H4 (cell line): Measurements from ENCODE around the gene SOHLH1. TPM values are rescaled to one million over a fixed set of nuclear protein-coding genes. Genes with fewer than 3 reads are reported as not detected.
A peak's percentile ranks its signal among the peaks of the same experiment; 100 is the strongest.
"Not testable (repeated sequence)": the region's sequence is repeated elsewhere in the genome, so short reads cannot be mapped to it uniquely, and the experiment has no call there.

Source experiments
- DNase-seq: peaks from one replicate; pipeline ENCODE4 v3.0.0-alpha.2; 2015; ENCODE audit warnings: low spot score
- total RNA-seq: library from RNA; depleted of rRNA; stranded (reverse); fragments of >200 nt; shearing (Covaris generic); gene quantifications from 2 replicates; pipeline ENCODE4 v1.2.3, GENCODE V29; 2014

SOHLH1 gene
- total RNA-seq, 1 experiment from 2014 or later, result not detected

DNA sequence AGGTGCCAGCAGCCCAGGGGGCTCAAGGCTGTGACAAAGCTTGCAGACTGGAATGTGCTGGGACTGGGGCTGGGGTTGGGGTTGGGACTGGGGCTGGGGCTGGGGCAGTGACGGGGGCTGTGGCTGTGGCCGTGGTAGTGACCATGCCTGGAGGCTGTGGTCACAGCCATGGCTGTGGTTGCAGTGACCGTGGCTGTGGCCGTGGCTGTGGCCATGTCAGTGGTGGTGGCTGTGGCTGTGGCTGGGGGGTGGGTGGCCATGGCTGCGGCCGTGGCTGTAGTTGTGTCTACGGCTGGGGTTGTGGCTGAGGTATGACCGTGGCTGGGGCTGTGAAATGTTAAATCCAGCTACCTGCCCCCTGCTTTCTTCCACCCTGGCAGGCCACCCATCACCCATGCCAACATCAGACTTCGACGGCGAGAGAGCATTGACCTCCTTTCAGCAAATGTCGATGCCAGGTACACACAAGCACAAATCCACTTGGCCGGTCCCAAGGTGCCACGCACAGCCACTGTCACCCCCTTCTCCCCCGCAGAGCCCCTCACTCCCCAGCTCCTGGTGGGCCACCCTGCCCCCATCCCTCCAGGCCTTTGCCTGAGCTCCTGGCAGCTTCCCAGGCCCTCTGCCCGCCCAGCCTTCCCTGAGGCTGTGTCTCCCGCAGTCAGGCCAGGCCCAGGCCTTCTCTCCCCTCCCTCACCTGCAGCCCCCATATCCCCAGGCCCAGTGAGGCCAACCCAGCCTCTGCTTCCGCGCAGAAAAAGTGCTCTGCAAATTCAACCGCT, 20.9 kb downstream of the SOHLH1 start:
- no peak for DNase-seq

DNA sequence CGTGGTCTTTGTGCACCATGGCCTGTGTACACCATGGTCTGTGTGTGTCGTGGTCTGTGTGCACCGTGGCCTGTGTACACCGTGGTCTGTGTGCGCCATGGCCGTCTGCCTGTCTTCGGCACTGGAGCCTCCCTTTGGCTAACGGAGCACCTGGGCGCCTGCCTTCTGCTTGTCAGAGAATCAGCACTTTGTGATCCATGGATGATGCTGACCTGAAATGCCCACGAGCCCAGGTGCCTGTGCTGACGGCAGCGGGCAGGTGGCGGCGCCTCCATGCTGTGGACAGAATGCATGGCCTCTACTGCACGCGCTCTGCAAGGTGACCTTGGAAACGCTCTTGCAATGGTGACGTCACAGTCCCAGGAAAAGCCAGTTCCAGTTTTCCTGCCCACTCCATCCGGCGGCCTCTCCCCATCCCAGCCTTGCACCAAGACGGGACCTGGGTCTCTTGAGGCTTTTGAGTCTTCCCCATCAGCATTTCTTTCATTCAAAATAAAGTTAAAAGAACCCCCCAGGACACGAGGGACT, 21.6 kb downstream of the SOHLH1 start:
- DNase-seq, result no peak

- DNase-seq, result no peak
These were observed 22.4 kb downstream of the SOHLH1 start for GRCh38 chr9:135676891-135677290.

- no peak for DNase-seq
These were observed 24.3 kb downstream of the SOHLH1 start for GRCh38 chr9:135674977-135675376.

DNA sequence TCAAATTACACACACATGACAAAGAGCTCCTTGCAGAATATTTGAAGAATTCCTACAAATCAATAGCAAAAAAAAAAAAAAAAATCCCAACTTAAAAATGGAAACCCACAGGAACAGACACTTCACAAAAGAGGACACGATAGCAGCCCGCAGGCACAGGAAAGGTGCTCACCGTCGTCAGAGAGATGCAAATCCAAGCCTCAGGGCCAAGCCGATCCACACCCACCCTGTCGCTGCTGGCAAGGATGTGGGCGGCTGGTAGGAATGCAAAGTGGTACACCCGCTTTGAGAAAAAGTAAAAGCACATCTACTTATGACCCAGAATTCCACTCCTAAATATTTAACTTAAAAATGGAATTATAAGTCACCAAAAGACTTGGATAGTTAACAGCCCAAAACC, 25.3 kb downstream of the SOHLH1 start:
- no peak for DNase-seq

DNA sequence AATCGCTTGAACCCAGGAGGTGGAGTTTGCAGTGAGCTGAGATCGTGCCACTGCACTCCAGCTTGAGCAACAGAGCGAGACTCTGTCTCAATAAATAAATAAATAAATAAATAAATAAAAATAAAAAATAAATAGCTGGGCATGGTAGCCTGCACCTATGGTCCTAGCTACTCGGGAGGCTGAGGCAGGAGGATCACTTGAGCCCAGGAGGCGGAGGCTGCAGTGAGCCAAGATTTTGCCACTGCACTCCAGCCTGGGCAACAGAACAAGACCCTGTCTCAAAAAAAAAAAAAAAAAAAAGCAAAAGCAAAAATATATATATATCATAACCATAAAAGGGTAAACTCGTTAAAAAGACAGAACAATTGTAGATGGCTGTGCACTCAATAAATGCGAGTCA, 26.5 kb downstream of the SOHLH1 start:
- not testable (repeated sequence) for DNase-seq

DNA sequence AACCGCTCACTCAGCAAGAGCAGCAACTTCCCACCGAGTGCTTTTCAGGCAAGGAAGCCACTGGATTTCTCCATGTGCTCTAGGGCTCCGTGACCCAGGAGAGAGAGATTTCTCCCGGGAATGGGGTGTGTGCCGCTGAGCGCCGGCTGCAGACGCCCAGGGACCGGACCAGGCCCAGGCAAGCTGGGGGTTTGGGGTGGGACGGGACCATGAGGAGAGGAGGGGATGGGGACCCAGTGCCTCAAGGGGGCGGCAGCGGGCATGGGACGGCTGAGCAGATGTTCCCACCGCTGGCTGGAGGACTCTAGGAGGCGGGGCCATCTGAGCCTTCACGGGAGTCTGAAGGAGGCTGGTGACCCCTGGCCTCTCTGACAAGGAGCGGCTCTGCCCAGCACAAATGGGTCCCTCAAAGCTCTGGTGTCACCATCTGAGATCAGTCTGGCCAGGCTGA, 27.7 kb downstream of the SOHLH1 start:
- DNase-seq, result no peak

- DNase-seq, result no peak
These were observed 28.3 kb downstream of the SOHLH1 start for GRCh38 chr9:135670721-135671590.

- no peak for DNase-seq
These were observed 29.5 kb downstream of the SOHLH1 start for GRCh38 chr9:135669616-135670285.

DNA sequence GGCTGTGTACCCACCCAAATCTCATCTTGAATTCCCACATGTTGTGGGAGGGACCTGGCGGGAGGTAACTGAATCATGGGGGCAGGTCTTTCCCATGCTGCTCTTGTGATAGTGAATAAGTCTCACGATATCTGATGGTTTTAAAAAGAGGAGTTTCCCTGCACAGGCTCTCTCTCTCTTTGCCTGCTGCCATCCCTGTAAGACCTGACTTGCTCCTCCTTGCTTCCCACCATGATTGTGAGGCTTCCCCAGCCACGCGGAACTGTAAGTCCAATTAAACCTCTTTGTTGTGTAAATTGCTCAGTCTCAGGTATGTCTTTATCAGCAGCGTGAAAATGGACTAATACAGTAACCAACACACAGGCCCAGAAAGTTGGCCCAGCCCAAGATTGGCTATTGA, 30.3 kb downstream of the SOHLH1 start:
- not testable (repeated sequence) for DNase-seq

- no peak for DNase-seq
These were observed 31.7 kb downstream of the SOHLH1 start for GRCh38 chr9:135667463-135668001.

- DNase-seq, result no peak
These were observed 32.5 kb downstream of the SOHLH1 start for GRCh38 chr9:135666534-135667462.

- no peak for DNase-seq
These were observed 33.5 kb downstream of the SOHLH1 start for GRCh38 chr9:135665795-135666189.

- no peak for DNase-seq
These were observed 34.2 kb downstream of the SOHLH1 start for GRCh38 chr9:135664801-135665794.

- no peak for DNase-seq
These were observed 35.0 kb downstream of the SOHLH1 start for GRCh38 chr9:135664266-135664665.

GRCh38 chr9:135663857-135664256, 35.4 kb downstream of the SOHLH1 start:
- no peak for DNase-seq

GRCh38 chr9:135663451-135663770, 35.9 kb downstream of the SOHLH1 start:
- DNase-seq, result no peak

- peak; percentile 57 for DNase-seq
These were observed 36.4 kb downstream of the SOHLH1 start, which contains the start of gene LCN9 for GRCh38 chr9:135662758-135663450. Gene LCN9, plus strand, starts transcription at chr9:135663309. Its CDS starts 13 bp downstream, at chr9:135663322.
